ENCODE measurements around the gene GCC1. TPM values are rescaled to one million over a fixed set of nuclear protein-coding genes. Genes with fewer than 3 reads are reported as not detected.

The GCC1 gene
- total and polyA plus RNA-seq, 10 donors, result 3.1 to 24.8 (median 17.4) TPM

DNA sequence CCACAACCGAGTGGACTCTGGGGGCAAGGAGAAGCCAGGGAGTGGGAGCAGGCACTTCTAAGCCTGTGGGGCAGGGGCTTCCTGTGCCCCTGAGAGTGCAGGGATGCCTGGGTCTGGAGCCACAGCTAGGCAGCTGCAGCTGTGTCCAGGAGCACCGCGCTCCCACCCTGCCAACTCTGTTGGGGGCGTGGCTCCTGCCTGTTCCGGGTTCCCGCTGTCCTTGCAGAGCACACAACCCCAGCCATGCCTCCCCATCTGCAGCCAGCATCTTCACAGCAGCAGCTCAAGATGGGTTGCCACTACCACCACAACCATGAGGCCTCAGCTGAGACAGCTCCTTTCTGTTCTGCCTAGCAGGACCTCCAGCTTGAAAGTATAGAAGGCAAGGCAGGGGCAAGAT, 23.9 kb upstream of the GCC1 start:
- no peaks in the 10 kb centered on the region for H3K36me3 ChIP-seq
- TF ChIP-seq POLR2AphosphoS5 (IDR thresholded peaks at IDR 0.05) (no peak), CTCF (IDR thresholded peaks at IDR 0.05 in 8 of 11, conservative IDR thresholded peaks at IDR 0.05 in 3 of 11) (no peak), POLR2A (IDR thresholded peaks at IDR 0.05) (no peak)
- intact Hi-C loops (cut with DNase I; ENCODE audit: low total_unique reads), result no loop called here
- H3K9me3 ChIP-seq, result peaks cover 0 to 24% (median 17%) of the 10 kb centered on the region in 8 donors
- no peak overlapping the region for H3K4me3 ChIP-seq
- DNase-seq, result no peak
- 88 to 96% (median 93%) methylated on average over 6 of the region's 6 CpGs for WGBS, 5 donors
- no peaks in the 10 kb centered on the region for H3K4me1 ChIP-seq
- peaks cover 0 to 12% (median 0%) of the 10 kb centered on the region in 7 donors for H3K27me3 ChIP-seq (replicated peaks in 1 of 7)
- H3K27ac ChIP-seq, result no peak overlapping the region

DNA sequence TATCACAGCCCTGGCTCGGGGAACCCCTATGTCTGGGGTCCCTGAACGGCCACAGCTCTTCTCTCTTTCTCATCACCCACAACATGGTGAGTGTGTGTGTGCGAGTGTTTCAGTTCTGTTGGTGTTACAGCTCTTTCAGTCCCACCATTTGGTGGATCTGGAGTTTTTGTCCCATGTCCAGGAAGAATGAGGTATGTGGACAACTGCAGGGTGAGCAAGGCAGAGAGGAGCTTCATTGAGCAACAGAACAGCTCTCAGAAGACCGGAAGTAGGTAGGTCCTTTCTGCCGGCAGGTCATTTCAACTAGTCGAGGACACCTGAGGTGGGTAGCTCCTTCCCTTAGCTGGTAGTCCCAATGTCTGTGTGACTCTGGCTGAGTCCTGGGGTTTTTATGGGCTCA, 23.1 kb upstream of the GCC1 start:
- intact Hi-C loops (cut with DNase I; ENCODE audit: low total_unique reads), result no loop called here
- H3K9me3 ChIP-seq, result peaks cover 0 to 24% (median 17%) of the 10 kb centered on the region in 8 donors
- H3K27me3 ChIP-seq (replicated peaks in 1 of 7), result peaks cover 0 to 4% (median 0%) of the 10 kb centered on the region in 7 donors
- no peak for DNase-seq
- no peak for TF ChIP-seq POLR2AphosphoS5 (IDR thresholded peaks at IDR 0.05)
- TF ChIP-seq CTCF (IDR thresholded peaks at IDR 0.05 in 8 of 11, conservative IDR thresholded peaks at IDR 0.05 in 3 of 11), result no peak
- TF ChIP-seq POLR2A (IDR thresholded peaks at IDR 0.05), result no peak
- no peak overlapping the region for H3K27ac ChIP-seq
- no peaks in the 10 kb centered on the region for H3K36me3 ChIP-seq
- H3K4me1 ChIP-seq, result no peaks in the 10 kb centered on the region
- 82 to 98% (median 89%) methylated on average over 6 of the region's 6 CpGs for WGBS, 5 donors
- no peak overlapping the region for H3K4me3 ChIP-seq

DNA sequence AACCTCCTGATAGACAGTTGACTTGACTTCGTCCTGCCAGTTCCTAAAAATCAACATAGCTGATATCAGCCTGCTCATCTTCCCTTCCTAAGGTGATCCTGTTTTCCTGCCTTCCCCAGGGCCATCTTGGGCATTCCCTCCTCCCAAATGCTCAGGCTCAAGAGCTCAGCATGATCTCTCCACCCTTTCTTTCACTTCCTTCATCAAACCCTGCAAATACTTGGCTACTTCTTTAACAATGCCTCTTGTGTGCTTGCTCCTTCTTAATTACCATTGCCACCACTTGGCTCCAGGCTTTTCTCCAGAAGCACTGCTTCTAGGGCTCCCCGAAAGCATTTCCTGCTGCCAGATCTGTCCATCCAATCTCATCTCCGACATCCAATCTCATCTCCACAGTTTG, 15.5 kb upstream of the GCC1 start:
- Histone ChIP-seq H3K4me1 (no peaks in the 10 kb centered on the region), H3K27me3 (replicated peaks in 1 of 7) (no peaks in the 10 kb centered on the region), H3K9me3 (no peaks in the 10 kb centered on the region), H3K27ac (no peak overlapping the region), H3K4me3 (no peak overlapping the region), H3K36me3 (no peaks in the 10 kb centered on the region)
- WGBS, 5 donors, result 82 to 87% (median 86%) methylated on average over 3 of the region's 3 CpGs
- intact Hi-C loops (cut with DNase I; ENCODE audit: low total_unique reads), result no loop called here
- no peak for DNase-seq
- TF ChIP-seq POLR2A (IDR thresholded peaks at IDR 0.05) (no peak), POLR2AphosphoS5 (IDR thresholded peaks at IDR 0.05) (no peak), CTCF (IDR thresholded peaks at IDR 0.05 in 8 of 11, conservative IDR thresholded peaks at IDR 0.05 in 3 of 11) (no peak)

- TF ChIP-seq POLR2A (IDR thresholded peaks at IDR 0.05) (no peak), POLR2AphosphoS5 (IDR thresholded peaks at IDR 0.05) (no peak), CTCF (IDR thresholded peaks at IDR 0.05 in 8 of 11, conservative IDR thresholded peaks at IDR 0.05 in 3 of 11) (no peak)
- H3K27me3 ChIP-seq (replicated peaks in 1 of 7), result no peaks in the 10 kb centered on the region
- H3K9me3 ChIP-seq, result no peaks in the 10 kb centered on the region
- peaks cover 0 to 12% (median 2%) of the 10 kb centered on the region in 6 donors for H3K4me1 ChIP-seq
- H3K36me3 ChIP-seq, result peaks cover 0 to 3% (median 0%) of the 10 kb centered on the region in 6 donors
- DNase-seq, result no peak
- no peak overlapping the region for H3K27ac ChIP-seq
- 60 to 75% (median 64%) methylated on average over 6 of the region's 6 CpGs for WGBS, 5 donors
- intact Hi-C loops (cut with DNase I; ENCODE audit: low total_unique reads), result no loop called here
- no peak overlapping the region for H3K4me3 ChIP-seq
Measured at GRCh38 chr7:127598318-127598717, 12.9 kb upstream of the GCC1 start.
